Neural cell (in vitro differentiated cells): ENCODE data around the gene PPP1R13B. TPM values are rescaled to one million over a fixed set of nuclear protein-coding genes. Genes with fewer than 3 reads are reported as not detected.

Source experiments
- H2AFZ ChIP-seq: fragments of 200-600, 300-800 bp; sonication (generic), shearing (Covaris generic); 2 replicates; pipeline ENCODE4 v1.6.0; 2014; ENCODE audit warnings: low read depth, mild to moderate bottlenecking, antibody characterized with exemption, low read length, moderate library complexity
- H3F3A ChIP-seq: fragments of 200-600 bp; shearing (Covaris generic); 2 replicates; pipeline ENCODE4 v1.6.1; 2016; ENCODE audit warnings: mild to moderate bottlenecking, moderate library complexity, mixed read lengths, antibody characterized with exemption, low read length; ENCODE audit not compliant: insufficient read depth, poor library complexity, severe bottlenecking
- H3K27ac ChIP-seq: fragments of 200-600, 300-800 bp; sonication (generic), shearing (Covaris generic); 2 replicates; pipeline ENCODE4 v1.5.1; 2014; ENCODE audit warnings: mild to moderate bottlenecking, low read length, moderate library complexity
- H3K27me3 ChIP-seq: fragments of 300-800, 200-600 bp; sonication (generic), shearing (Covaris generic); 2 replicates; pipeline ENCODE4 v1.6.0; 2014; ENCODE audit warnings: mild to moderate bottlenecking, low read depth, low read length, moderate library complexity; ENCODE audit not compliant: insufficient read depth
- H3K36me3 ChIP-seq: fragments of 300-800, 200-600 bp; sonication (generic), shearing (Covaris generic); 2 replicates; pipeline ENCODE4 v1.5.1; 2014; ENCODE audit warnings: mild to moderate bottlenecking, antibody characterized with exemption, low read length, moderate library complexity; ENCODE audit not compliant: insufficient read depth
- H3K4me2 ChIP-seq: fragments of 300-800, 200-600 bp; sonication (generic), shearing (Covaris generic); 2 replicates; pipeline ENCODE4 v1.6.0; 2014; ENCODE audit warnings: mild to moderate bottlenecking, low read length
- H3K4me3 ChIP-seq: fragments of 300-800, 200-600 bp; sonication (generic), shearing (Covaris generic); 2 replicates; pipeline ENCODE4 v1.5.1; 2014; ENCODE audit warnings: mild to moderate bottlenecking, low read length, moderate library complexity
- H3K79me2 ChIP-seq: fragments of 200-600 bp; shearing (Covaris generic); replicated peaks from 2 replicates; pipeline ENCODE4 v1.6.0; 2014; ENCODE audit warnings: mild to moderate bottlenecking, low read length, moderate library complexity; ENCODE audit not compliant: insufficient read depth
- H3K9ac ChIP-seq: fragments of 300-800, 200-600 bp; sonication (generic), shearing (Covaris generic); 2 replicates; pipeline ENCODE4 v1.6.1; 2016; ENCODE audit warnings: mild to moderate bottlenecking, low read length, mixed read lengths
- H3K9me2 ChIP-seq: fragments of 200-600 bp; shearing (Covaris generic); 2 replicates; pipeline ENCODE4 v1.6.1; 2016; ENCODE audit warnings: mild to moderate bottlenecking, low read length, mixed read lengths; ENCODE audit not compliant: insufficient read depth
- H3K9me3 ChIP-seq: fragments of 200-600, 300-800 bp; sonication (generic), shearing (Covaris generic); 2 replicates; pipeline ENCODE4 v1.6.1; 2016; ENCODE audit warnings: mild to moderate bottlenecking, mixed run types, low read length, moderate library complexity, mixed read lengths
- H4K20me1 ChIP-seq: fragments of 200-600 bp; shearing (Covaris generic); 2 replicates; pipeline ENCODE4 v1.6.1; 2016; ENCODE audit warnings: mild to moderate bottlenecking, mixed run types; ENCODE audit not compliant: insufficient read depth
- EP300 ChIP-seq: fragments of 450-650 bp; conservative IDR thresholded peaks from 2 replicates; pipeline ENCODE4 v1.6.1; 2014; ENCODE audit warnings: antibody characterized with exemption, mild to moderate bottlenecking, moderate library complexity; ENCODE audit not compliant: poor library complexity, severe bottlenecking
- EZH2 ChIP-seq: fragments of 200-600, 300-800 bp; shearing (Covaris generic), sonication (generic); IDR thresholded peaks from 2 replicates; pipeline ENCODE4 v1.6.1; 2014; ENCODE audit warnings: antibody characterized with exemption, low read length, borderline replicate concordance, mild to moderate bottlenecking; ENCODE audit not compliant: insufficient read depth, poor library complexity, severe bottlenecking
- POLR2AphosphoS5 ChIP-seq: IDR thresholded peaks from 2 replicates; pipeline ENCODE4 v1.6.1; 2012
- RAD21 ChIP-seq: fragments of 450-650 bp; conservative IDR thresholded peaks from 2 replicates; pipeline ENCODE4 v1.6.1; 2014; ENCODE audit warnings: antibody characterized with exemption, mild to moderate bottlenecking, moderate library complexity
- SMC3 ChIP-seq: fragments of 450-650 bp; conservative IDR thresholded peaks from 2 replicates; pipeline ENCODE4 v1.6.1; 2014; ENCODE audit warnings: antibody characterized with exemption, mild to moderate bottlenecking, moderate library complexity; ENCODE audit not compliant: poor library complexity
- TAF1 ChIP-seq: IDR thresholded peaks from 2 replicates; pipeline ENCODE4 v1.6.1; 2012; ENCODE audit warnings: low read depth
- polyA plus RNA-seq: library from polyadenylated mRNA; depleted of rRNA; stranded (reverse); fragments of >200 nt; gene quantifications from 2 replicates; pipeline ENCODE4 v1.2.3, GENCODE V29; 2014
- TF ChIP-seq, protein P1 (sequence below): fragments of 450-650 bp; IDR thresholded peaks from 2 replicates; pipeline ENCODE4 v1.5.1; 2014; ENCODE audit warnings: antibody characterized with exemption, mild to moderate bottlenecking, moderate library complexity; ENCODE audit not compliant: poor library complexity, severe bottlenecking
- TF ChIP-seq, protein P2 (sequence below): IDR thresholded peaks from 2 replicates; pipeline ENCODE4 v1.6.1; 2012; ENCODE audit warnings: borderline replicate concordance

PPP1R13B gene
- polyA plus RNA-seq, 1 donor from 2014 or later: 8.2 TPM

- no peaks in the 10 kb centered on the region for H3F3A ChIP-seq
- no peak for TF ChIP-seq EZH2
- TF ChIP-seq SMC3: no peak
- TF ChIP-seq, protein P1, sequence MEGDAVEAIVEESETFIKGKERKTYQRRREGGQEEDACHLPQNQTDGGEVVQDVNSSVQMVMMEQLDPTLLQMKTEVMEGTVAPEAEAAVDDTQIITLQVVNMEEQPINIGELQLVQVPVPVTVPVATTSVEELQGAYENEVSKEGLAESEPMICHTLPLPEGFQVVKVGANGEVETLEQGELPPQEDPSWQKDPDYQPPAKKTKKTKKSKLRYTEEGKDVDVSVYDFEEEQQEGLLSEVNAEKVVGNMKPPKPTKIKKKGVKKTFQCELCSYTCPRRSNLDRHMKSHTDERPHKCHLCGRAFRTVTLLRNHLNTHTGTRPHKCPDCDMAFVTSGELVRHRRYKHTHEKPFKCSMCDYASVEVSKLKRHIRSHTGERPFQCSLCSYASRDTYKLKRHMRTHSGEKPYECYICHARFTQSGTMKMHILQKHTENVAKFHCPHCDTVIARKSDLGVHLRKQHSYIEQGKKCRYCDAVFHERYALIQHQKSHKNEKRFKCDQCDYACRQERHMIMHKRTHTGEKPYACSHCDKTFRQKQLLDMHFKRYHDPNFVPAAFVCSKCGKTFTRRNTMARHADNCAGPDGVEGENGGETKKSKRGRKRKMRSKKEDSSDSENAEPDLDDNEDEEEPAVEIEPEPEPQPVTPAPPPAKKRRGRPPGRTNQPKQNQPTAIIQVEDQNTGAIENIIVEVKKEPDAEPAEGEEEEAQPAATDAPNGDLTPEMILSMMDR: no peak
- no peak for TF ChIP-seq TAF1
- no peak overlapping the region for H3K4me2 ChIP-seq
These were observed 47.3 kb upstream of the PPP1R13B start for GRCh38 chr14:103894723-103895059.

DNA sequence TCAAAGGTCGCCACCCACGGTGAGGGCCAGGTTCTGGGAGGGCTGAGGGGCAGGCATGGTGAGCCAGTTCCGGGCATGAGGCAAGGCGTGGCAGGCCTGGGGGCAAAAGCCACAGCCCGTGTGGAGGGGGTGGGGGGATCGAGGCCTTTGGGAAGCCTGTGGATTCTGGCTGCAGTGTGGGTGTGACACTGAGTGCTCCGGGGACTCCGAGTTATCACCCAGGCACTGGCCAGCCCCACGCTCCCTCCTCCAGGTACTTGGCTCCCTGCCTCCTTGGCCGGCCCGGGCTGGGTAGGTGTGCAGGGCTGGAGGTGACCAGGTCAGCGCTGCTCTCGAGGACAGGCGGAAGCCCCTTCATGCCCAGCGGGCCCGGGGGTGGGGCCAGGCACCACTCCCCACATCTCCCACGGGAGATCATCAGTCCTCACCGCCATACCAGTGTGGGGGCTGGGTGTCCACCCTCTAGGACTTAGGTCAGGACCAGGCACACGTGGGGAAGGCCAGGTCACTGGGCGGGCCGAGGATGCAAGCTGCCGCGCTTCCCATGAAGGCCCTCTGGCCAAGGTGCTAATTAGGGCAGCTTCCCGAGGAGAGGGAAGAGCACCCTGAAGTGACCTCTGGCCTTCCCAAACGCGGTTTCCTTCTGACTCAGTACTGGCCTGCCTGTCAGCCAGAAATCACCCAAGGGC, 46.8 kb upstream of the PPP1R13B start:
- no peaks in the 10 kb centered on the region for H3K36me3 ChIP-seq

More at GRCh38 chr14:103894723-103895059, 47.3 kb upstream of the PPP1R13B start:
- Histone ChIP-seq H4K20me1 (no peaks in the 10 kb centered on the region), H2AFZ (no peak overlapping the region), H3K27ac (no peak overlapping the region), H3K9me3 (no peaks in the 10 kb centered on the region), H3K36me3 (no peaks in the 10 kb centered on the region), H3K27me3 (no peaks in the 10 kb centered on the region), H3K79me2 (no peaks in the 10 kb centered on the region), H3K9ac (no peak overlapping the region), H3K4me3 (no peak overlapping the region), H3K9me2 (no peaks in the 10 kb centered on the region)

More for the DNA sequence above, 46.8 kb upstream of the PPP1R13B start:
- TF ChIP-seq EP300 (no peak), SMC3 (no peak), RAD21 (no peak), TAF1 (no peak), POLR2AphosphoS5 (no peak)
- TF ChIP-seq, protein P2, sequence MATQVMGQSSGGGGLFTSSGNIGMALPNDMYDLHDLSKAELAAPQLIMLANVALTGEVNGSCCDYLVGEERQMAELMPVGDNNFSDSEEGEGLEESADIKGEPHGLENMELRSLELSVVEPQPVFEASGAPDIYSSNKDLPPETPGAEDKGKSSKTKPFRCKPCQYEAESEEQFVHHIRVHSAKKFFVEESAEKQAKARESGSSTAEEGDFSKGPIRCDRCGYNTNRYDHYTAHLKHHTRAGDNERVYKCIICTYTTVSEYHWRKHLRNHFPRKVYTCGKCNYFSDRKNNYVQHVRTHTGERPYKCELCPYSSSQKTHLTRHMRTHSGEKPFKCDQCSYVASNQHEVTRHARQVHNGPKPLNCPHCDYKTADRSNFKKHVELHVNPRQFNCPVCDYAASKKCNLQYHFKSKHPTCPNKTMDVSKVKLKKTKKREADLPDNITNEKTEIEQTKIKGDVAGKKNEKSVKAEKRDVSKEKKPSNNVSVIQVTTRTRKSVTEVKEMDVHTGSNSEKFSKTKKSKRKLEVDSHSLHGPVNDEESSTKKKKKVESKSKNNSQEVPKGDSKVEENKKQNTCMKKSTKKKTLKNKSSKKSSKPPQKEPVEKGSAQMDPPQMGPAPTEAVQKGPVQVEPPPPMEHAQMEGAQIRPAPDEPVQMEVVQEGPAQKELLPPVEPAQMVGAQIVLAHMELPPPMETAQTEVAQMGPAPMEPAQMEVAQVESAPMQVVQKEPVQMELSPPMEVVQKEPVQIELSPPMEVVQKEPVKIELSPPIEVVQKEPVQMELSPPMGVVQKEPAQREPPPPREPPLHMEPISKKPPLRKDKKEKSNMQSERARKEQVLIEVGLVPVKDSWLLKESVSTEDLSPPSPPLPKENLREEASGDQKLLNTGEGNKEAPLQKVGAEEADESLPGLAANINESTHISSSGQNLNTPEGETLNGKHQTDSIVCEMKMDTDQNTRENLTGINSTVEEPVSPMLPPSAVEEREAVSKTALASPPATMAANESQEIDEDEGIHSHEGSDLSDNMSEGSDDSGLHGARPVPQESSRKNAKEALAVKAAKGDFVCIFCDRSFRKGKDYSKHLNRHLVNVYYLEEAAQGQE: no peak
- Histone ChIP-seq H3K9me3 (no peaks in the 10 kb centered on the region), H3K27me3 (no peaks in the 10 kb centered on the region), H4K20me1 (no peaks in the 10 kb centered on the region), H3K4me3 (no peak overlapping the region), H2AFZ (no peak overlapping the region), H3F3A (no peaks in the 10 kb centered on the region), H3K79me2 (no peaks in the 10 kb centered on the region), H3K9ac (no peak overlapping the region), H3K27ac (no peak overlapping the region), H3K9me2 (no peaks in the 10 kb centered on the region), H3K4me2 (no peak overlapping the region)
